Neural progenitor cell (in vitro differentiated cells): ENCODE measurements around the gene KRT40. TPM values are rescaled to one million over a fixed set of nuclear protein-coding genes. Genes with fewer than 3 reads are reported as not detected.

ENCODE experiments used
- DNase-seq: peaks from one replicate; pipeline ENCODE4 v3.0.0-alpha.2; 2016; ENCODE audit warnings: low spot score
- H2AFZ ChIP-seq: fragments of 200-600 bp; sonication (generic); replicated peaks from 2 replicates; pipeline ENCODE4 v1.6.1; 2016; ENCODE audit warnings: antibody characterized with exemption
- H3F3A ChIP-seq: fragments of 200-600 bp; sonication (generic); 2 replicates; pipeline ENCODE4 v1.6.1; 2016; ENCODE audit warnings: antibody characterized with exemption, low read depth
- H3K27ac ChIP-seq: fragments of 200-600 bp; sonication (generic); 2 replicates; pipeline ENCODE4 v1.5.1; 2016; ENCODE audit warnings: mild to moderate bottlenecking
- H3K27me3 ChIP-seq: fragments of 200-600 bp; sonication (generic); 2 replicates; pipeline ENCODE4 v1.6.1; 2016; ENCODE audit warnings: mild to moderate bottlenecking, moderate library complexity
- H3K36me3 ChIP-seq: fragments of 200-600 bp; sonication (generic); 2 replicates; pipeline ENCODE4 v1.5.1; 2016
- H3K4me1 ChIP-seq: fragments of 200-600 bp; sonication (generic); 2 replicates; pipeline ENCODE4 v1.6.1; 2016; ENCODE audit warnings: mixed run types
- H3K4me2 ChIP-seq: fragments of 200-600 bp; sonication (generic); 2 replicates; pipeline ENCODE4 v1.6.1; 2016
- H3K4me3 ChIP-seq: fragments of 200-600 bp; sonication (generic); 2 replicates; pipeline ENCODE4 v1.5.1; 2016
- H3K79me2 ChIP-seq: fragments of 200-600 bp; sonication (generic); 2 replicates; pipeline ENCODE4 v1.6.1; 2016; ENCODE audit warnings: low read depth
- H3K9ac ChIP-seq: fragments of 200-600 bp; sonication (generic); 2 replicates; pipeline ENCODE4 v1.6.1; 2016
- H3K9me3 ChIP-seq: fragments of 200-600 bp; sonication (generic); 2 replicates; pipeline ENCODE4 v1.5.1; 2016; ENCODE audit warnings: low read depth
- H4K20me1 ChIP-seq: fragments of 200-600 bp; sonication (generic); 2 replicates; pipeline ENCODE4 v1.6.1; 2016; ENCODE audit warnings: low read depth
- H3K27ac Mint-ChIP-seq: 3 replicates; pipeline ENCODE4 v1.8.0; 2021; ENCODE audit warnings: mixed read lengths
- H3K27me3 Mint-ChIP-seq: 2 replicates; pipeline ENCODE4 v1.8.0; 2022; ENCODE audit warnings: low read depth, mild to moderate bottlenecking, inconsistent platforms, moderate library complexity, mixed read lengths; ENCODE audit not compliant: insufficient read depth
- H3K36me3 Mint-ChIP-seq: 3 replicates; pipeline ENCODE4 v1.8.0; 2021; ENCODE audit warnings: mixed read lengths
- H3K4me1 Mint-ChIP-seq: 3 replicates; pipeline ENCODE4 v1.8.0; 2021; ENCODE audit warnings: mixed read lengths
- H3K4me3 Mint-ChIP-seq: 3 replicates; pipeline ENCODE4 v1.8.0; 2021; ENCODE audit warnings: mild to moderate bottlenecking, moderate library complexity, mixed read lengths
- H3K9me3 Mint-ChIP-seq: 3 replicates; pipeline ENCODE4 v1.8.0; 2020; ENCODE audit warnings: mixed read lengths
- CTCF ChIP-seq: fragments of 200-600 bp; sonication (generic); IDR thresholded peaks from 2 replicates; pipeline ENCODE4 v1.5.1; 2017; ENCODE audit warnings: antibody characterized with exemption, mild to moderate bottlenecking
- EZH2 ChIP-seq: fragments of 200-600 bp; sonication (generic); IDR thresholded peaks from 2 replicates; pipeline ENCODE4 v1.6.1; 2017; ENCODE audit warnings: antibody characterized with exemption, mild to moderate bottlenecking, moderate library complexity
- EZH2phosphoT487 ChIP-seq: fragments of 200-600 bp; sonication (generic); IDR thresholded peaks from 2 replicates; pipeline ENCODE4 v1.6.1; 2017; ENCODE audit warnings: antibody characterized with exemption
- total RNA-seq: library from RNA; depleted of rRNA; stranded (reverse); fragments of >200 nt; gene quantifications from 2 replicates; pipeline ENCODE4 v1.2.3, GENCODE V29; 2015; ENCODE audit warnings: low replicate concordance

The KRT40 gene
- total RNA-seq, 1 donor from 2014 or later: not detected

GRCh38 chr17:40995116-40995515 is 11.0 kb upstream of the KRT40 start:
- Histone ChIP-seq H3K27me3 (no peaks in the 10 kb centered on the region), H3K9me3 (no peaks in the 10 kb centered on the region), H3K27ac (no peak overlapping the region), H3K4me3 (no peak overlapping the region), H3K79me2 (no peaks in the 10 kb centered on the region), H3K9ac (no peak overlapping the region), H3K4me1 (no peaks in the 10 kb centered on the region), H3K36me3 (no peaks in the 10 kb centered on the region), H3F3A (no peaks in the 10 kb centered on the region), H3K4me2 (no peak overlapping the region), H4K20me1 (no peaks in the 10 kb centered on the region), H2AFZ (no peak overlapping the region)
- H3K36me3 Mint-ChIP-seq: no peaks in the 10 kb centered on the region
- H3K27ac Mint-ChIP-seq: no peak overlapping the region
- H3K4me3 Mint-ChIP-seq: no peak overlapping the region
- H3K27me3 Mint-ChIP-seq: no peaks in the 10 kb centered on the region
- H3K9me3 Mint-ChIP-seq: no peaks in the 10 kb centered on the region
- DNase-seq: no peak
- no peak for TF ChIP-seq EZH2
- TF ChIP-seq CTCF: no peak
- no peak for TF ChIP-seq EZH2phosphoT487
- no peaks in the 10 kb centered on the region for H3K4me1 Mint-ChIP-seq

- no peaks in the 10 kb centered on the region for H3K36me3 ChIP-seq
- no peak within 1 kb of the TSS for H3K27ac ChIP-seq
- H2AFZ ChIP-seq: peak within 1 kb of the TSS; percentile 61
- TF ChIP-seq EZH2phosphoT487 (no peak), CTCF (no peak), EZH2 (no peak)
- H3K4me1 Mint-ChIP-seq: no peaks in the 10 kb centered on the region
- no peak within 1 kb of the TSS for H3K27ac Mint-ChIP-seq
- no peaks in the 10 kb centered on the region for H3K27me3 ChIP-seq
- H3K4me3 ChIP-seq: no peak within 1 kb of the TSS
- no peaks in the 10 kb centered on the region for H3K9me3 ChIP-seq
- H3K36me3 Mint-ChIP-seq: no peaks in the 10 kb centered on the region
- H3K9me3 Mint-ChIP-seq: no peaks in the 10 kb centered on the region
- H3K4me2 ChIP-seq: no peak within 1 kb of the TSS
- no peak for DNase-seq
- no peak within 1 kb of the TSS for H3K9ac ChIP-seq
- no peaks in the 10 kb centered on the region for H3K4me1 ChIP-seq
- H3F3A ChIP-seq: no peaks in the 10 kb centered on the region
- no peak within 1 kb of the TSS for H3K4me3 Mint-ChIP-seq
- no peaks in the 10 kb centered on the region for H3K27me3 Mint-ChIP-seq
- H4K20me1 ChIP-seq: no peaks in the 10 kb centered on the region
- no peaks in the 10 kb centered on the region for H3K79me2 ChIP-seq
These were observed 9.7 kb upstream of the KRT40 start, which contains the start of gene KRTAP3-3 for GRCh38 chr17:40993839-40994238. KRTAP3-3 (minus strand) TSS chr17:40994164; CDS start chr17:40994097, 67 bp downstream.

DNA sequence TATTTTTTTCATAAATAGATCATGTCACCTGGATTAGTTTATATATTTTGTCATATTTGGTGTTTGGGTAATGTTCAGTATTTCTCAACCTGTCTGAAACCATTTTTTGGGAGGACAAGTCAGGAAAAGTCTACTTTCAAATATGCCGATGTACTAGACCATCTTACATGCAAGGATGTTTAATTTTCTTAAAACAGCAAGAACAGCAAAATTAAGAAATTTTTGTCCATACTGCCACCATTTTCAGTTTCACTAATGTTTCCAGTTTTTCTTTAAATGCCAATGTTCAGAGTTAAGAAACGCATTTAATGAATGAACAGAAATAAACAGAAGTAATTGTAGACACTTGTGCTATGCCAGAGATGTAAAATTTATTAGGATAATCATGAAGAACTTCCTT is 9.0 kb upstream of the KRT40 start:
- no peaks in the 10 kb centered on the region for H3K27me3 Mint-ChIP-seq
- Histone ChIP-seq H3F3A (no peaks in the 10 kb centered on the region), H3K9ac (no peak overlapping the region), H3K27ac (no peak overlapping the region), H3K27me3 (no peaks in the 10 kb centered on the region), H4K20me1 (no peaks in the 10 kb centered on the region), H3K4me3 (no peak overlapping the region), H3K9me3 (no peaks in the 10 kb centered on the region), H2AFZ (no peak overlapping the region), H3K79me2 (no peaks in the 10 kb centered on the region), H3K36me3 (no peaks in the 10 kb centered on the region), H3K4me1 (no peaks in the 10 kb centered on the region), H3K4me2 (no peak overlapping the region)
- H3K9me3 Mint-ChIP-seq: no peaks in the 10 kb centered on the region
- H3K4me3 Mint-ChIP-seq: no peak overlapping the region
- no peak overlapping the region for H3K27ac Mint-ChIP-seq
- DNase-seq: no peak
- no peaks in the 10 kb centered on the region for H3K36me3 Mint-ChIP-seq
- TF ChIP-seq EZH2phosphoT487: no peak
- TF ChIP-seq EZH2: no peak
- TF ChIP-seq CTCF: no peak
- H3K4me1 Mint-ChIP-seq: no peaks in the 10 kb centered on the region
